GM19395 (cell line): ENCODE measurements around the gene CHP2.
"Not testable (repeated sequence)": the region's sequence is repeated elsewhere in the genome, so short reads cannot be mapped to it uniquely, and the experiment has no call there.

Source experiments
- ATAC-seq: cut with Tn5 transposase; IDR thresholded peaks from one replicate; pipeline ENCODE4 v1.9.1; 2021; ENCODE audit warnings: mild to moderate bottlenecking, moderate library complexity; ENCODE audit not compliant: unreplicated experiment

The CHP2 gene

DNA sequence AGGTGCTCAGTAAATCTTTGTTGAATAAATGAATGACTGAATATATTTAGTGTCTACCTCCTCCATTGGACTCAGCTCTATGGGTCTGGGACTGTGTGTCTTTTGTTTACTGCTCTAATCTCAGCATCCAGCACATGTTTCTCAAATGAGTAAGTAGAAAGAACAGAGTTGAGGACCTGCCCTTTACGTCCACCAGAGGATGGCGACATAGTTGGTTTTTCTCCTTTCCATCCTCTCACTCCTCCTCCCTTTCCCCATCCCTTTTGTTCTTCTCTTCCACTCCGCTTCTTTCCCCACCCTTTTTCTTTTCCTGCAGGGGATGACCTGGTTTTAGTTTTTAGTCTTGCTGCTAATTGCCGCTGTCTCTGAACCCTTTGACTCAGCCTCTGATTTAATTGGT is 12.1 kb upstream of the CHP2 start:
- no peak for ATAC-seq

DNA sequence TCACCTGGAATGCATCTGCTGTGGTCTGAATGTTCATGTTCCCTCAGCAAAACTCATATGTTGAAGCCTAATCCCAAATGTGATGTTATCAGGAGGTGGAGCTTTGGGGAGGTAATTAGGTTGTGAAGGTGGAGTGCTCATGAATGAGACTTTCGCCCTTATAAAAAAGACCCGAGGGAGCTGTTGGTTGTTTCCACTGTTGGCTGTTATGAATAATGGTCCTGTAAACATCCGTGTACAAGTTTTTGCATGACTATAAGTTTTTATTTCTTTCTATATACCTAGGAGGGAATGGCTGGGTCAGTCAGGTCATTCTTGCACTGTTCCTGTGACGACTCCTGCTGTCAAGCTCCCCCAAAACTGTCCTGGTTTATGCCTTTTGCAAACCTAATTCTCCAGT is 9.6 kb upstream of the CHP2 start:
- no peak for ATAC-seq

DNA sequence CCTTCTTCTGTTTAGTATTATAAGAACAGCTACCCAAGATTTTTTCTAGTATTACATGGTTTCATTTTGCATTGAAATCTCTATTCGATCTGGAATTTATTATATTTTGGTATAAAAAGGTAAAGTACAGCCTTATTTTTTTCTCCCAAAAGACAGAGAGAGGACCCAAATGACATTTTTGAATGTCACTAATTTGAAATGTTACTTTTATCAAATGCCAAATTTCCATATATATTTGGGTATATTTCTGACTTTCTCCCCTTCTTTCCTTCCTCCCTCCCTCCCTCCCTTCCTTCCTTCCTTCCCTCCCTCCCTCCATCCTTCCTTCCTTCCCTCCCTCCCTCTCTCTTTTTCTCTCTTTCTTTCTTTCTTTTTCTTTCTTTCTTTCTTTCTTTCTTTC is 6.2 kb upstream of the CHP2 start:
- ATAC-seq = no peak

DNA sequence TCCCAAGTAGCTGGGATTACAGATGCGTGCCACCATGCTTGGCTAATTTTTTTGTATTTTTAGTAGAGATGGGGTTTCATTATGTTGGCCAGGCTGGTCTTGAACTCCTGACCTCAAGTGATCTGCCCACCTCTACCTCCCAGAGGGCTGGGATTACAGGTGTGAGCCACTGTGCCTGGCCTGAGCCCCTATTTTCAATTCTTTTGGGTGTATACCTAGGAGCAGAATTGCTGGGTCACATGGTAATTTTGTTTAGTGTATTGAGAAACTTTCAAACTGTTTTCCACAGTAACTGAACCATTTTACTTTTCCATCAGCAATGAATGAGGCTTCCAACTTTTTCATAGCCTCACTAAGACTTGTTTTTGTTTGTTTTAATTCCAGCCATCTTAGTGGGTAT is 3.8 kb upstream of the CHP2 start:
- ATAC-seq = not testable (repeated sequence)

DNA sequence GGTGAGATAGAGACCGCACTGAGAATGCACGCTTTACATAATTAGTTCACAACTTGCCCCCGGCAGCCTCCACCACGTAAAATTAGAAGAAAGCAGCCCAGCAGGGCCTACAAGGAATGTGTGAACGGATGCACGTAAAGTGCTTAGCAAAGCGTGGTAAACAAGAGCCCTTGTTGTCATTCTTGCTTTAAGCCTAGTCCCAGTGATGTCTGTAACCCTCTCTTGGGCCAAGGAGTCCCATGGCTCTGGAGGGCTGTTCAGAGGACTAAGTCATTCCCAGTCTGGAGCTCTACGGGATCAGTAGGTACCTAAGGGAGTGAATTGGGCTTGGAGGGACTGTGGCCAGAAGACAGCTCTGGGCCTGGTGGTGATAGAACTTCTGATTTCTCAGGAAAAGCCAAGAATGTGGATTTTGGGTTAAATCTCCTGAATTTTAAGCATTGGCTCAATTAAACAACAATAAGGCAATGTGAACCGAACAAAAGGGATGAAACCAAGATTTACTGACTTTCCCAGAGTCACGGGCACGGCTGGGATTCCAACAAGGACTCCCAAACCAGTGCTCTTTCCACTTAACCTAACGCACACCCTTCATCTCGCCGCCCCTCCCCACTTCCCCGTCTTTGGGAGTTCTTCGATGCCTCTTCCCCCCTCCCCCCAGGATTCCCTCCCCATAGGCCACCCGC is 775 bp upstream of the CHP2 start:
- ATAC-seq = no peak

DNA sequence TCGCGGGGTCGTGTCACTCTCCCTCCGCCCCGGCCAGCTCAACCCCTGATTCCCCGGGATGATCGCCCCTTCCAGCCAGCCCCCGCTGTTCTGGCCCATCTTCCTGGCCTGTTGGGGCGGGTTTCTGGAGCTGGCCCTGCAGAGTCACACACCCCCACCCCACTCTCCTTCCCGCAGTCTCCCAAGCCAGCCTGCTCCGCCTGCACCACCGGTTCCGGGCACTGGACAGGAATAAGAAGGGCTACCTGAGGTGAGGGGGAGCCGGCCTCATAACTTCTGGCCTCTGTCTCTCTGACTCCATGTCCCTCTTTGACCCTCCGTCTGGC is 621 bp downstream of the CHP2 start:
- no peak for ATAC-seq

DNA sequence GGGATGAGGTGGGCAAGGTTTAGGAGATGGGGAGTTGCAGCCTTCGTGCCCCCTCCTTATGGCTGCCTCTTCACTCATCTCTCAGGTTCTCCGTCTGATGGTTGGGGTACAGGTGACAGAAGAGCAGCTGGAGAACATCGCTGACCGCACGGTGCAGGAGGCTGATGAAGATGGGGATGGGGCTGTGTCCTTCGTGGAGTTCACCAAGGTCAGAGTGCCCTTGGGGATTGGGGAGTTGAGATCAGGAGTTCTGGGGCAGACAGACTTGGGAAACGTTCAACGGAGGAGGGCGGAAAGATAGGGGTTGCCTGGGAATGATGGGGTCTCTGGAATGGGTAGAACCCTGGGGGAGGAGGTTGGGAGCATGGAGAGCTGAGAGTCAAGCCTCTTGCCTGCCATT is 2.3 kb downstream of the CHP2 start:
- ATAC-seq = no peak

DNA sequence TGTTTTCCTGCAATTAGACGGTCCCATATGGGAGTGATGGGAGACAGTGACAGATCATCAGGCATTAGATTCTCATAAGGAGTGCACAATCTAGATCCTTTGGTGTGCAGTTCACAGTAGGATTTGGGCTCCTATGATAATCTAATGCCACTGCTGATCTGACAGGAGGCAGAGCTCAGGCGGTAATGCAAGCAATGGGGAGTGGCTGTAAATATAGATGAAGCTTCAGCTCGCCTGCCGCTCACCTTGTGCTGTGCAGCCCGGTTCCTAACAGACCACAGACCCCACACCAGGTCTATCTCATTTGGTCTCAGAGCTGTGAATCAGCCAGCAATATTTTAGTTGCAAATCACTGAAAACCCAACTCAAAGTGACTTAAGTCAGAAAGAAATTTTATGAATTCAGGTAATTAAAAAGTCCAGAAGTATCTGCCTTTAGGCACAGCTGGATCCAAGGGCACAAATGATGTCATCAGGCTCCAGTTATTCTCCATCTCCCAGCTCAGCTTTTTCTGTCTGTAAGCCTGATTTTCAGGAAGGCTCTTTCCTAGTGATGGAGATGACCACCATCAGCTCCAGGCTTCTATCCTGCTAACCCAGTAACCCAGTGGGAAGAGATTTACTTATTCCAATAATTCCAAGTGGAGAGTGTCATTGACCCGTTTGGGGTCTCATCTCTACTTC is 3.3 kb downstream of the CHP2 start:
- ATAC-seq = no peak

DNA sequence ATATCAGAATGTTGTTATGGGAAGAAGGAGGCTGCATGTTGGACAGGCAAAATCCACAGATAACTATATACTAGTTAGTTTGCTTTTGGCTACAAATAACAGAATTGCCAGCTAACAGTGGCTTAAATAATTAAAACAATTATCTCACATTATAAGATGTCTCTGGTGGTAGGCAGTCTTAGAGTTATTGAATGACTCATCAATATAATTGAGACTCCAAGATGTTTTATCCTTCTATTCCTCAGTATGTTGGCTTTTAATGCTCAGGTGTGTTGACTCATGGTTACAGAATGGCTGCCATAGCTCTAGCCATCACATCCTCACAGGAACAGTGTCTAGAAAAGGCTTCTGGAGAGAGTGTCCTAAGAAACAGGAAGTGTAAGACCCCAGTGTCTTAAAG is 11.1 kb downstream of the CHP2 start:
- ATAC-seq = no peak

DNA sequence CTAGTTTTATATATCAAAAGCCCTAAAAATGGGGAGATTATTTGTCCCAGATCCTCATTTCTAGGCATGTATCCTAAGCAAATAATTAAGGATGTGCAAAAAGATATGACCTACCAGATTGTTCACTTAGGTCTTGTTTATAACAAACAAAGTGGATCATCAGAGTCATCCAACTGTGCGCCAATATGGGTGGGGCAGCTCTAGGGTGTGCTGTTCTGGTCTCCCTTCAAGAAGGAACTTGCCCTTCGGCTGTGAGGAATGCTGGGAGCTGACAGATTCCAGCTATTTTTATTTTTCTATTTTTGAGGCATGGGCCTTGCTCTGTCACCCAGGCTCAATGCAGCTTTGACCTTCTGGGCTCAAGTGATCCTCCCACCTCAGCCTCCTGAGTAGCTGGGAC is 13.8 kb downstream of the CHP2 start:
- no peak for ATAC-seq

DNA sequence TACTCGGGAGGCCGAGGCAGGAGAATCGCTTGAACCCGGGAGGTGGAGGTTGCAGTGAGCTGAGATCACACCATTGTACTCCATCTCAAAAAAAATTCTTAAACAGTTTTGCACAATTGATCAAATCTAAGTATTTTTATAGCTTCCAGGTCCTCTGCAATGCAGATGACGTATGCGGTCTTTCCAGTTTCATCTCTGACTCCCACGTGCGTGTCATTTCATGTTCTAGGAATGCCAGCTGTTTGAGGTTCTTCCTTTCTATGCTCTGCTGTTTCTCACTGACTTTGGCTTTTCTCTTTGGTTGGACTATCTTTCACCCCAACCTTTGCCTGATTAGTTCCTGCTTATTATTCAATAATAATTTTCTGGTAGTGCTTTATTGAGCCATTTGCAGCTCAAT is 16.2 kb downstream of the CHP2 start:
- no peak for ATAC-seq

DNA sequence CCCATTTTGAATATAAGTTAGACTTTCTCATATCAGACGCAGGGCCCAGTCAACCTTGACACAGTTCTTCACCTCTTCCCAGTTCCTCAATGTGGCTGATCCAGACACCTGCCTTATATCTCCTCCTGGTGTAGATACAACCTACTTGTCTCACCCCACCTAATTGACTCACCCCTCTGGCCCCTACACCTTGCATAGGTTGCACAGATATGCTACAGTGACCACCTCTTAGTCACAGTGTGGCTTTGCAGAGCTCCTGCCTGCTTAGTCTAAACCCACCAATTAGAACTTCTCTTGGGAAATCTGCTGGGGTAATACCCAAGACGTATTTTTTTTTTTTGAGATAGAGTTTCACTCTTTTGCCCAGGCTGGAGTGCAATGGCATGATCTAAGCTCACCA is 16.8 kb downstream of the CHP2 start:
- ATAC-seq = no peak

DNA sequence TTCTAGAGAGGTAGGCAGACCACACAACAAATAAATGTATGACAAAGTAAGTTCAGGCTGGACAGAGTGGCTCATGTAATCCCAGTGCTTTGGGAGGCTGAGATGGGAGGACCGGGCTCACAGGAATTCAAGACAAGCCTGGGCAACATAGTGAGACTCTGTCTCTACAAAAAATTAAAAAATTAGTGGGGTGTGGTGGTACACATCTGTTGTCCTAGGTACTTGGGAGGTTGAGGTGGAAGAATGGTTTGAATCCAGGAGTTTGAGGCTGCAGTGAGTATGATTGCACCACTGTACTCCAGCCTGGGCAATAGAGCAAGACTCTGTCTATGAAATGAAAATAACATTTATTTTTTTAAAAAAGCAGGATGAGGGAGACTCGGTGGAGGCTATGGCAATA is 18.5 kb downstream of the CHP2 start:
- ATAC-seq = no peak

DNA sequence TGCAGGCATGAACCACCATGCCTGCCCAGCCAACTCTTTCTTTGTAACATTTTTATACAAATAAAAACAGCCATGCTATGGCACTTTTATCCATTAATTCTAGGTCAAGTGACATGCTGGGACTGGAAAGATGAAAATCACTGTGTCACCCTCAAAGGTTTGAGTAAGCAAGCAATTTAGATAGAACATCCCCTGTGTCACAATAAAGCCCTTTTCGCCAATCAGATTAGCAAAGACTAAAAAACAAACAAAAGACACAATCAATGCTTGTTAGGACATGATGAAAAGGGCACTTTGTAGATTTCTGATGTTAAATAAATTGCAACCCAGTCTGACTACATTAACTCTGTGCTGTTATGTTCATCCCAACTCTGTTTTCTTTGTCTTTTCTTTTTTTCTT is 26.4 kb downstream of the CHP2 start:
- ATAC-seq = no peak

DNA sequence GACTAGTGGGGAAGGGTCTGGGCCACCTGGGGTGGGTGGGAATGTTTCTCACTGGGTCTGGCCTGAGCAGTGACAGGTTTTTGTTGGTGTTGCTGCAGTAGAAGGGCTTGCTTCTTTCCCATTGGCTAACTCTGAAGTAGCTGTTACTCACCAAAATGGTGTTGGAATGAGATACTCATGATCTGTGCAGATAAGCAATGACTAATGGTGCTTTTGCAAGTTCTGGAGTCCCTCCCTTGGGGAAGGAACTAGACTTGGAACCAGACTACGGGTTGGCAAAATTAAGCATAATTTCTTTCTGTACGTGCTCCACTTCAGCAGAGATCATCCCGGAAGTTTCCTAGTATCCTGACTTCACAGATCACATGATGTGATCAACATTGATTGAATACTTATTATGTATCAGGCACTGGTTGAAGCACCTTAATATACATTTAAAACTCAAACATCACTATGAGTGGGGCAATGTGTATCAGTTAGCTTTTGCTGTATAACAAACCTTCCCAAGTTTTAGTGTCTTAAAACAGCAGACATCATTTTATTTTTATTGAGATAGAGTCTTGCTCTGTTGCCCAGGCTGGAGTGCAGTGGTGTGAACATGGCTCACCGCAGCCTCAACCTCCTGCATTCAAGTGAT is 30.1 kb downstream of the CHP2 start:
- ATAC-seq = no peak

DNA sequence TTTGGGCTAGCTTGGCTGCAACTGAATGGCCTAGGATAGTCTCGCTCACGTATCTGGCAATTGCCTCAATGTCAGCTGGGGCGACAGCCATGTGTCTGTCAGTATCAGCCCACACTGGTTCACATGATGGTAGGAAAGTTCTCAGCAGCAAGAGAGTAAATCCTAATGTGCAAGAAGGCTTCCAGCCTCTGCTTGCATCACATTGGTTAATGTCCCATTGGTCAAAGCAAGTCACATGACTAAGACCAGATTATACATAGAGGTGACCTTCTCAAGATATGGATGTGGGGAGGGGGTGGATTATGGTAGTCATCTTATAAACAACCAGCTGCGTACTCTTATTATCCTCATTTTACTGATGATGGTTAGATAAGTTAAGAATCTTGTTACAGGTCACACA is 31.0 kb downstream of the CHP2 start:
- no peak for ATAC-seq

DNA sequence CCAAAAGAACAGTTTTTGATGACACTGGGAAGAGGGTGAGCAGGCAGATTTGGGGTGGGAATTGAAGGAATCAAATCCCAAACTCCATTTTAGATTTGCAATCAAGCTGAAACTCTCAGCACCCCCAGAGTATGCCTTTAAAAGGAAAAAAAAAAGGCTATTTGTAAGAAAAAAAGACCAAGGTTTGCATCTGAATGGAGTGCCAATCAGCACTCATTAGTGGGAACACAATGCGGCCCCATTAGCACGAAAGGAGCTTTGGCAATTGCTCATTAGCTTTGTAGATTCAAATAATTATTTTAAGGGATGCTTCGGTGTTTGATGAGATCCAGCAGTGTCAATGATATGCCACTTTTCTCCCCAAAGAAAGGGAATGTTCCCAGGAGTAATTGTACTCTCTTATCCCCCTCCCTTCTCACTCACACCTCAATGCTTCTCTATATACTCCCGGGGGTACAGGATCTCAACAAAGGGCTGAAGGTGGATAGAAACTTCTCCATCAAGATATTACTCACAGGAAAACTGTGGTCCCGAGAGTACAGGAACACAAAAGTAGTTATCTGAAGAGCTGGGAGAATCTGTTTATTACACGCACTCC is 32.2 kb downstream of the CHP2 start:
- no peak for ATAC-seq

DNA sequence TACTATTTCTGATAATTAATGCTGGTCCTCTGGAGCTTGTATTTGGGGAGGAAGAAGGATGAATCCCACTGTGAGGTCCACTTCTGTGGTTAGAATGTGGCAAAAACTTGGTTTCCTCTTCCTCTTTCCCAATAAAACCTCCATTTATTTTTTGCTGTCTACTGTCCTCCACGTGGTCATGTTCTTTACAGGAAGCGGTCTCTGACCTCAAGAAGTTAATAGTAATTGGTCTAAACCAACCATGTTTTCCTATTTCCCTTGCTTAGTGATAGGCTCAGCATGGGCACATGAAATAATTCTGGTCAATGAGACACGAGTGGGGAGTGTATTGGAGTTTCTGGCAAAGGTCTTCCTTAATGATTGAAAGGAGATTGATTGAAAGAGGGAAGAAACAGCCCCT is 33.9 kb downstream of the CHP2 start:
- no peak for ATAC-seq

DNA sequence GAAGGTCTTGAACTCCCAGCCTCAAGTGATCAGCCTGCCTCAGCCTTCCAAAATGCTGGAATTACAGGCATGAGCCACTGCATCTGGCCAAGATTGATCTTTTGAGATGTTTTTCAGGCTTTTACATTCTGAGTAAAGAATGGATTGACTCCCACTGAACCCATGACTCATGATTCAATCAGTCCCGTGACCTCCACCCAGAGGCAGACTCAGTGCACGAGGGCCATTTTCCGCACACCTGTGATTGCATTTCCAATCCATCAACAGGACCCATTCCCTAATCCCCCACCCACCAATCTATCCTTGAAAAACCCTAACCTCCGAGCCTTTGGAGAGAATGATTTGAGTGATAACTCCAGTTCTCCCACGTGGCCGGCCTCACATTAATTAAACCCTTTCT is 40.6 kb downstream of the CHP2 start:
- no peak for ATAC-seq

DNA sequence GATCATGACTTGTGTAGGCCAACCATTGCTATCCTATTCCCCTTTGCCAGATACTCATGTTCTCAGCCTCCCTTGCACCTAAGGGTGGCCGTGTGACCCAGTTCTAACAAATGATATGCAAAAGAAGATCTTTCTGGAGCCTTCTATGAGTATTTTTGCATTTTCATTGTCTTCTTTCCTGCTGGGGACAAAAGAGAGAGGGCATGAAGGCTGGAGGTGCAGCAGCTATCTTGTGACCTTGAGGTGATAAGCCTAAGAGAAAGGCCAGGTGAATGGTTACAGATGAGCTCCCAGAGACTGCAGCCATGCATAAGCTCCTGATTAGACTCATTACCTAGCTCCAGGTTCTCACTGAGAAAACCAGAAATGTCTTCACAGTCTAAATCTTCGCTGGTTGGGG is 42.1 kb downstream of the CHP2 start:
- no peak for ATAC-seq

DNA sequence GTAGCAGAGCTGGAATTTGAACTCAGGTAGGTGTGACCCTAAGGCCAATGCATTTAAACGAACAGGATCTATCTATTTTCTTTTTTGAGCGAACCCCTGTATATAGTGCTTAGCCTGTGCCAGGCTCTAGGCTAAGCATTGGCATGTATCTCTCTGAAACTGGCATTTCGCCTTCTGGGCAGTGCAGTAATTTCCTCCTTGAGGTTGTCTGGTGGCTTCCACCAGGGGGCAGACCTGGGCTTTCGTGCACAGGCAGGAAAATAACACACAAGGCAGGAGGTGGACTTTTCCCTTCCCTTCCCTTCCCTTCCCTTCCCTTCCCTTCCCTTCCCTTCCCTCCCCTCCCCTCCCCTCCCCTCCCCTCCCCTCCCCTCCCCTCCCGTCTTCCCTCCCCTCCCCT is 46.6 kb downstream of the CHP2 start:
- ATAC-seq = no peak

DNA sequence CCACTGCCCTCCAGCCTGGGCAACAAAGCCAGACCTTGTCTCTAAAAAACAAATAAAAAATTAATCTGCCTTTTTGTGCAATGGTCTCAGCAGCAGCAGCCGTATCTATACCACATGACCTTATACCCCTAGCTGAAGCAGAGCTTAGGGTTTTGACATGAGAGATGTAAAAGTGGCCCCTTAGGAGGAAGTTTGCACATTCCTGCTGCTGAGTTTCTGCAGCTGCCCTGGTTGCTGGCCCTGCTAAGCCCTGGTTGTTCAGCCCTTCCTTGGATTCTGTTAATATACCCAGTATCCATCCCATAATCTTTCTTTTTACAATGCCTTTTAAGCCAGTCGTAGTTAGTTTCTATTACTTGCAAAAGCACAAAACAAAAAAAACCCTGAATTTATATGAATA is 48.0 kb downstream of the CHP2 start:
- ATAC-seq = no peak
